Smooth muscle cell (in vitro differentiated cells): ENCODE measurements around the gene ELL2. TPM values are rescaled to one million over a fixed set of nuclear protein-coding genes. Genes with fewer than 3 reads are reported as not detected.

ENCODE experiments used
- DNase-seq: peaks from one replicate; lab custom pipeline; 2025; ENCODE audit not compliant: unreplicated experiment; lab: John Stamatoyannopoulos, UW
- H2AFZ ChIP-seq: fragments of 200-600 bp; sonication (generic); 2 replicates; pipeline ENCODE4 v1.6.0; 2016; ENCODE audit warnings: antibody characterized with exemption, low read depth, mild to moderate bottlenecking
- H3F3A ChIP-seq: fragments of 200-600 bp; sonication (generic); 2 replicates; pipeline ENCODE4 v1.6.0; 2017; ENCODE audit warnings: antibody characterized with exemption, low read depth
- H3K27ac ChIP-seq: fragments of 200-600 bp; sonication (generic); 2 replicates; pipeline ENCODE4 v1.5.1; 2016; ENCODE audit warnings: low read depth, mild to moderate bottlenecking
- H3K27me3 ChIP-seq: fragments of 200-600 bp; sonication (generic); 2 replicates; pipeline ENCODE4 v1.6.1; 2016; ENCODE audit warnings: low read depth, mild to moderate bottlenecking
- H3K36me3 ChIP-seq: fragments of 200-600 bp; sonication (generic); 2 replicates; pipeline ENCODE4 v1.5.1; 2016; ENCODE audit warnings: low read depth
- H3K4me1 ChIP-seq: fragments of 200-600 bp; sonication (generic); 2 replicates; pipeline ENCODE4 v1.5.1; 2016; ENCODE audit warnings: low read depth
- H3K4me2 ChIP-seq: fragments of 200-600 bp; sonication (generic); 2 replicates; pipeline ENCODE4 v1.6.0; 2016; ENCODE audit warnings: mild to moderate bottlenecking
- H3K4me3 ChIP-seq: fragments of 200-600 bp; sonication (generic); 2 replicates; pipeline ENCODE4 v1.5.1; 2016; ENCODE audit warnings: mild to moderate bottlenecking
- H3K79me2 ChIP-seq: fragments of 200-600 bp; sonication (generic); 2 replicates; pipeline ENCODE4 v1.6.0; 2016; ENCODE audit warnings: low read depth, mild to moderate bottlenecking
- H3K9ac ChIP-seq: fragments of 200-600 bp; sonication (generic); 2 replicates; pipeline ENCODE4 v1.6.0; 2016; ENCODE audit warnings: low read depth
- H3K9me3 ChIP-seq: fragments of 200-600 bp; sonication (generic); replicated peaks from 2 replicates; pipeline ENCODE4 v1.5.1; 2016; ENCODE audit warnings: low read depth
- H4K20me1 ChIP-seq: fragments of 200-600 bp; sonication (generic); 2 replicates; pipeline ENCODE4 v1.6.0; 2016; ENCODE audit warnings: low read depth
- CTCF ChIP-seq: fragments of 200-600 bp; sonication (generic); IDR thresholded peaks from 2 replicates; pipeline ENCODE4 v1.5.1; 2017; ENCODE audit warnings: borderline replicate concordance, mild to moderate bottlenecking, antibody characterized with exemption; ENCODE audit not compliant: insufficient read depth, poor library complexity, severe bottlenecking
- WGBS: methylation state at CpG from one replicate; pipeline ENCODE4 v1.1.7; 2016; ENCODE audit warnings: low lambda C conversion rate; 5-methylcytosine and 5-hydroxymethylcytosine counted together
- polyA plus RNA-seq: library from polyadenylated mRNA; unstranded; fragments of >200 nt; fragmentation: Nextera tagmentation; extraction: Ambion mirVana; gene quantifications from 2 replicates; pipeline ENCODE4 v1.2.1, GENCODE V29; 2016
- total RNA-seq: library from RNA; depleted of rRNA; stranded (reverse); fragments of >200 nt; gene quantifications from 2 replicates; pipeline ENCODE4 v1.2.3, GENCODE V29; 2014

ELL2 gene
- total and polyA plus RNA-seq, 2 experiments from 2014 or later: 14.4 to 49.9 TPM

GRCh38 chr5:95988094-95988493 is 26.4 kb upstream of the ELL2 start:
- TF ChIP-seq CTCF: no peak
- Histone ChIP-seq H3K9me3 (no peaks in the 10 kb centered on the region), H4K20me1 (no peaks in the 10 kb centered on the region), H3K79me2 (no peaks in the 10 kb centered on the region), H3K4me2 (no peak overlapping the region), H3K27ac (no peak overlapping the region), H3K4me3 (no peak overlapping the region), H3K9ac (no peak overlapping the region), H2AFZ (no peak overlapping the region), H3F3A (no peaks in the 10 kb centered on the region), H3K36me3 (no peaks in the 10 kb centered on the region), H3K27me3 (no peaks in the 10 kb centered on the region), H3K4me1 (peaks cover 10% of the 10 kb centered on the region)
- DNase-seq: no peak
- WGBS: 95% methylated on average over 4 of the region's 4 CpGs

- 93% methylated on average over 5 of the region's 5 CpGs for WGBS
- no peak for DNase-seq
- no peak overlapping the region for H3K4me2 ChIP-seq
- no peaks in the 10 kb centered on the region for H4K20me1 ChIP-seq
- no peaks in the 10 kb centered on the region for H3K79me2 ChIP-seq
- no peak overlapping the region for H2AFZ ChIP-seq
- H3K27ac ChIP-seq: no peak overlapping the region
- H3K4me1 ChIP-seq: peaks cover 10% of the 10 kb centered on the region
- no peak overlapping the region for H3K4me3 ChIP-seq
- no peaks in the 10 kb centered on the region for H3K9me3 ChIP-seq
- no peak overlapping the region for H3K9ac ChIP-seq
- no peak for TF ChIP-seq CTCF
- no peaks in the 10 kb centered on the region for H3K27me3 ChIP-seq
- H3F3A ChIP-seq: no peaks in the 10 kb centered on the region
- H3K36me3 ChIP-seq: no peaks in the 10 kb centered on the region
Measured at GRCh38 chr5:95986937-95987520, 25.4 kb upstream of the ELL2 start.

GRCh38 chr5:95986001-95986400 is 24.4 kb upstream of the ELL2 start:
- no peak for TF ChIP-seq CTCF
- Histone ChIP-seq H3K4me1 (peaks cover 10% of the 10 kb centered on the region), H3F3A (no peaks in the 10 kb centered on the region), H3K36me3 (no peaks in the 10 kb centered on the region), H3K79me2 (no peaks in the 10 kb centered on the region), H3K9ac (no peak overlapping the region), H3K4me2 (peak overlapping the region; percentile 1), H3K4me3 (no peak overlapping the region), H4K20me1 (no peaks in the 10 kb centered on the region), H3K9me3 (no peaks in the 10 kb centered on the region), H3K27ac (no peak overlapping the region), H2AFZ (peak overlapping the region; percentile 35), H3K27me3 (no peaks in the 10 kb centered on the region)
- 69% methylated on average over 2 of the region's 2 CpGs for WGBS
- DNase-seq: no peak

GRCh38 chr5:95985249-95985648 is 23.6 kb upstream of the ELL2 start:
- no peaks in the 10 kb centered on the region for H4K20me1 ChIP-seq
- no peak for DNase-seq
- H3K4me3 ChIP-seq: no peak overlapping the region
- peaks cover 10% of the 10 kb centered on the region for H3K4me1 ChIP-seq
- H3K79me2 ChIP-seq: no peaks in the 10 kb centered on the region
- TF ChIP-seq CTCF: no peak
- no peaks in the 10 kb centered on the region for H3K27me3 ChIP-seq
- H3K4me2 ChIP-seq: peak overlapping the region; percentile 1
- H3K9ac ChIP-seq: no peak overlapping the region
- peak overlapping the region; percentile 35 for H2AFZ ChIP-seq
- H3F3A ChIP-seq: no peaks in the 10 kb centered on the region
- WGBS: 87% methylated on average over 1 of the region's 1 CpG
- H3K9me3 ChIP-seq: no peaks in the 10 kb centered on the region
- H3K27ac ChIP-seq: no peak overlapping the region
- no peaks in the 10 kb centered on the region for H3K36me3 ChIP-seq
